Right lung (tissue), 5 donors: ENCODE results near the gene ZHX3. TPM values are rescaled to one million over a fixed set of nuclear protein-coding genes. Genes with fewer than 3 reads are reported as not detected.

ENCODE experiments used
- DNase-seq, 2 donors: peaks; one replicate each; pipeline ENCODE4 v3.0.0-alpha.2; 2013
- polyA plus RNA-seq, 5 donors: library from polyadenylated mRNA; unstranded; fragments of 120-200 nt; gene quantifications; one replicate each; pipeline versions ENCODE4 v1.2.1 to v1.2.3, GENCODE V29; 2013; ENCODE audit warnings: inconsistent platforms in 1 of 5, low replicate concordance in 1 of 5; ENCODE audit not compliant: insufficient read length in 5 of 5, insufficient read depth in 1 of 5

ZHX3 gene
- polyA plus RNA-seq, 5 donors = 8.5 to 11.0 (median 10.4) TPM

DNA sequence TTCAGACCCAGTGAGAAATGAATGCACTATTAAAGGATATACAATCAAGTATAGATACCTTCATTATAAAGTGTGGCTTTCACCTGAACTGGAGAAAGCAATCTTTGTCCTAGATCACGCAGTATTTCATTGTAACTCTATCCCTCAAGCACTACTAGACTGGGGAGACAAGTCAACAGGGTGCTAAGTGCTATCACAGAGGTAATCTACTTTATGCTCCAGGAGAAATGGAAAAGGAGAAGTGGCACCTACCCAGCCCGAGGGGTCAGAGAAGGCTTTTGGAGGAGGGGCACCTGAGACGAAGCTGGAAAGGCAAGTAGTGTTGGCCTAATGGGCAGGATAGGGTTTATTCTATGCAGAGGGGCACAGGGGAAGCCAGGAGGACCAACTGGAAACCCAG is 17.1 kb downstream of the ZHX3 start:
- no peak for DNase-seq

DNA sequence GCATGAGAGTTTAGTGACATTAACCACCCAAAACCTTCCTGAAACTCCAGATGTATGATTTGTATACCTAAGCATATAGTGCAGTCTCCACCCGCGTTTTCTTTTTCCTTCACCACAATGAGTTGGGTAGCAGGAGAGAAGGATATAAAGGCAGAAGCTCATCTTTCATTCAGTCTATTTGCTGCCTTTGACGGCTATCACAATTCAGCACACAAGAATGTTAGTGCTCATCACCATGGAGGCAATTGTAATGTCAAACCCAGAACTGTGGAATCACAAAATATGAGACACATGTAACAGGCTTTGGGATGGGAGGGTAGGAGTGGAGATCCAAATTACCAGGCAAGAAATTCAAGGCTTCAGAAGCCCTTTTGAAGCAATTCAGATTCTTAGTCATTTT is 17.6 kb downstream of the ZHX3 start:
- no peak for DNase-seq

DNA sequence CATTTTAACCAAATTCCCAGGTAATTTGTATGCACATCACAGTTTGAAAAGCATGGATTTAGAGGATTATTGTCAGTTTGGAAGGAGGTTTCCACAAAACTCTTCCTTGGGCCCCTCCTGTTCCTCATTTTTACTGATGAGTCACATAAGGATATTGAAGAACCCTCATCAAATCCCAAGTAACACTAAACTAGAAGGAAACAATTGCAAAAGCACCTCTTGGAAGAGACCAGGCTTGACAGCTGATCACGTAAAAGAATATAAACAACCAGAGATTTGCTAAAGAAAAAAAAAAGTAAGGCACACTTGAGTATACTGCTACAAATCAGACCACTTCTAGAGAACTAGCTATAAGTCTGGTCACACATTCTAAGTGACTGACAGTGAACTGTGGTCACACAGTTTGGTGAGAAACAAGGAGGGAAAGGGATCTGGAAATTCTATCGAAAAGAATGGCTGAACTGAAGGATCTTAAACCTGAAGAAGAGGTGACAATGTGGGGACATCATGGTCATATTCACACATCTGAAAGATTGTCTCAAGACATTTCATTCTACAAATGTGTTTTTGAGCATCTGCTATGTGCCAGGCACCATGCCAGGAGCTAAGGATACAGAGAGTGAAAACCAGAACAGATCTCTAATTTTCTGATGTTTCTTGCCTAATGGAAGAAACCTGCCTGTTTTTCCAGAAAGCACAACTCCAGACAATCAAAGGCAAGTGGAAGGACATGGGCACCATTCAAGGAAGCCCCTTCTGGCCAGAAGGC is 24.1 kb downstream of the ZHX3 start:
- no peak for DNase-seq

DNA sequence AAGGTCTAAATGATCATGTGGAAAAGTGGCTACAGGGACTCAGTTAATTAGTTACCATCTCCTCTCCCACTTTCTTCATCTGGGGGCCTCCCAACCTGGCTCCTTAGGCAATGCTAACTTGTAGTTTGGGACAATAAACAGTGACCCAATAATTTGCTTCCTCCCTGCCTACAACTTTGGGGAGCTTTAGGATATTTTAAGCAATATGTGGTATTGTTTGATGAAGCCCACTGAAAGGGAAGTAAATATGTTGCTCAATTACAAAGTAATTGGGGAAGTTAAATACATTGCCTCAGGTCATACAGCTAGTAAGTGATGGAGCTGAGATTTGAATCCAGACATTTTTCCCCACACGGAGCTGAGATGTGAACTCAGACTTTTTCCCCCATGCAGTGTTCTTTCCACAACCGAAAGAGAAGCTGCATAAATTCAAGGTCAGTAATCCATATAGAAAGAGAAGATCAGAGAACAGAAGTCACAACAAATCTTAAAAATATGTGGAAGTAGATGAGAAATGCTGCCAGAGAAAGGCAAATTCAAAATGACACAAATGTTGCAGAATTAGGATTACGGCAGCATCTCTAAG is 26.6 kb downstream of the ZHX3 start:
- DNase-seq = no peak

DNA sequence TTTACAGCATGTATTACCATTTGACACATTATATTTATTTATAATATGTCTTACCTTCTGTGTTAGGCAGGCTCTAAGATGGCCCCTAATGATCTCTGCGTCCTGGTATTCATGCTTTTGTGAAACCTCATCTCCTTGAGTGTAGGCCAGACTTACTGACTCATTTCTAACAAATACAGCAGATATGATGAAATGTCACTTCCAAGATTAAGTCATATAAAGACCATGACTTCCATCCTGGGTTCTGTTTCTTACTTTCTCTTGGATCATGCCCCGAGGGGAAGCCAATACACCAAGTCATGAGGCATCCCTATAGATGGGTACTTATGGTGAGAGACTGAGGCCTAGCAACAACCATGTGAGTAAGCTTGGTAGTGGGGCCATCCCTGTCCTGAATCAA is 30.2 kb downstream of the ZHX3 start:
- DNase-seq = no peak

DNA sequence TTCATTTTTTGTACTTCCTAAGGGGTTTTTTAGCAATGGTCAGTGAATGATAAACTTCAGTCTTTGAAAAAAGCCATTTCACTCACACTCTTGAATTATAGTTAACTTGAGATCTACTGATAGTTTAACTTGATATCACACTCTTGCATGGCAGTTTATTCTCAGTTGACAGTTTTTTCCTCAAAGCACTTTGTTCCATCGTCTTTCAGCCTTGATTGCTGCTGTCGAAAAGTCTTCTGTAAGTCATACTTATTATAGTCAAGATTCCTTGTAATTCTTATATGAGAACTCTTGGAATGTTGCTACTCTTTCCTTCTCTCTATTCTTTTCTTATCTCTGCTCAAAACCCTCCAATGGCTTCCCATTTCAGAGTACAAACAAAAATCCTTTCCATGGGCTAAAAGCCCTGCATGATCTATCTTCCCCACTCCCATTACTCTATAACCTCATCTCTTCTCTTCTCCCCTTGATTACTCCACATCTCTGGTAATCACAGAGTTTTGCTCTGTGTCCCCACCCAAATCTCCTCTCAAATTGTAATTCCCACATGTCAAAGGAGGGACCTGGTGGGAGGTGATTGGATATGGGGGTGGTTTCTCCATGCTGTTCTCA is 31.2 kb downstream of the ZHX3 start:
- no peak for DNase-seq

DNA sequence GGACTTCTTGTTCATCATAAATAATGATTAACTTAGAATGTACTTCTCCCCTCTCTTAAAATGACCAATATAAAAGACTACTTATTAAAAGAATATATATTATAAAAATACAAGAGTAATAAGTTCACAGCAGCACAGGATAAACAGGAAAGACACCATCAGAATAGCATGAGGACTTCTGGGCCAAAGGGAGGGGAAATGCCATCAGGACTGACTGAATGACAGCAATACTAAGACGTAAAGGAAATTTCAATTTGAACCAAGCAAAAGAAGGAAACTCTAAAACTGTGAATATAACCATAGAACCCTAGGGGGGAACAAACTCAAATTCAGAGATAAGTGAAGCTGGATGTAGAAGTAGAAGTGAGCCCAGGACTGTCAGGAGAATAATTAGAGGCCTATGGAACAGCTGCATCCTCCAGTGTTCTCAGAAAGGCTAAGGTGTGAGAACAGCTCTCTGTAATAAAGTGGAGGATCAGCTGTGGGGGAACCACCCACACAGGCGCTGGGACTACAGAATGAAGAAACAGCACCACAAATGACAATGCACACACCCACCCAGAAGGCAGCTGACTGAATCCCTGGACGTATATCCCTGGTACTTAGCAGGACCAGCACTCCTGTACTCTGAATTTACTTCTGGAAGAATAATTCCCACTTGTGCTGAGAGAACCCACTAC is 37.8 kb downstream of the ZHX3 start:
- DNase-seq = no peak

DNA sequence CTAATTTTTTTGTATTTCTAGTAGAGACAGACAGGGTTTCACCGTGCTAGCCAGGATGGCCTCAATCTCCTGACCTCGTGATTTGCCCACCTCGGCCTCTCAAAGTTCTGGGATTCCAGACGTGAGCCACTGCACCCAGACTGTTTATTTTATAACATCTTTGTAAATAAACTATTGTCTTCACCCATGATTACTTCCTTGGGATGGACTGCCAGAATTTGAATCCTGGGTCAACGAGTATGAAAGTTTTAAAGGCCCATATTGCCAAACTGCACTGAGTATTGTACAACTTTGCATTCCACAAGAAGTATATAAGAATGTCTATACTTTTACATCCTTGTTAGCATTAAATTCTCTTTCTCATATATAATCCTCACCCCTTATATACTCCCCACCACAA is 38.6 kb downstream of the ZHX3 start:
- DNase-seq = no peak

DNA sequence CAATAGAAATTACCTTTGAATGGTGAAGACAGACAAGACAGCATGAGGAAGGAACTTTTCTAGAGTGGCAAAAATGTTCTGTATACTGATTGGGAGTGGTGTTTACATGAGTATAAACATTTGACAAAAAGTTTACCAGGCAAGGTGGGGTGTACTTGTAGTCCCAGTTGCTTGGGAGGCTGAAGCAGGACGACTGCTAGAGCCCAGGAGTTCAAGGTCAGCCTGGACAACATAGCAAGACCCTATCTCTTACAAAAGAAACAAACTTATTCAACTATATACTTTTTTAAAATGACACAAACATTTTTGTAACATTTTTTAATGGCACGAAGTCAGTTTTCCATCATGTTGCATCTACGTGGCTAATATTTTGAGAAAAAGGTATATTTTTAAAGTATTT is 40.5 kb downstream of the ZHX3 start:
- DNase-seq = no peak

DNA sequence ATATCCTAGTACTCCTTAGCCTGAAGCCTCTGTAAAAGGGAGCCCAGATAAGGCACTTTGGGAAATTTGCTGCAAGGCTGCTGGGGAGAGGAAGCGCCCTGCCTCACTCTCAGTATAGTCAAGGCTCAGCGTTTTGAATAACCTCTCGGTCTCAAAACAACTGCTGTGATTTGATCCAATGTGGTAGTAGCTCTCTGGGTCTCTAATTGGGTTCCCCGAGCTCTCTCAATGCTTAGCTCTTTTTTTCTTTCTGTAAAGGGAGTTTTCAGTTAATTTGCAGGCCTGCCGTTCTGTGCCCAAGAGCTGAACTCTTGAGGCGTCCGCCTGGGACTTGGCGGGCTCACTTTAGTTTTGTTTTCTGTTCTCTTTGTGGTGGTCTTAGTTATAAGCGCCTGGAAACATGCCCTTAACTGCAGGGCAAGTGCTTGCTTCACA is 41.2 kb downstream of the ZHX3 start:
- DNase-seq = peak; percentile 41 to 57

DNA sequence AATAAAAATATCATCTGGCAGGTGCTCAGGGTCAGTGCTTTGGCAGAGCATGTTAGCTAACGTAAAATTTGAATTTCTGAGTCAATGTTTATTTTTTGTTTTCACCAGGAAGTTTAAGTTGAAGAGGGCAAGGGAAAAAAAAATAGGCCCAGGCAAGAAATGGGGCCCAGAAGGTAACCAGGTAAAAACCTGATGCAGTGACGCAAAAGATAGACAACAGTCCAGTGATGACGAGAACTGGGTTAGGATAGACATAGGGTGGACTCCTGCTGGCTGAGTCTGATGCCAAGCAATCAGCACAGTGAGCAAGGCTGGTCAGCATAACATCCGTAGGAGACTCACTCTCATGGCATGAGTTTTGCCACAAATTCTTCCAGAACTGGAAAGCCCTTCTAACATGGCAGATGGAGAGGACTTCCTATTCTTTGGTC is 42.2 kb downstream of the ZHX3 start:
- no peak for DNase-seq

DNA sequence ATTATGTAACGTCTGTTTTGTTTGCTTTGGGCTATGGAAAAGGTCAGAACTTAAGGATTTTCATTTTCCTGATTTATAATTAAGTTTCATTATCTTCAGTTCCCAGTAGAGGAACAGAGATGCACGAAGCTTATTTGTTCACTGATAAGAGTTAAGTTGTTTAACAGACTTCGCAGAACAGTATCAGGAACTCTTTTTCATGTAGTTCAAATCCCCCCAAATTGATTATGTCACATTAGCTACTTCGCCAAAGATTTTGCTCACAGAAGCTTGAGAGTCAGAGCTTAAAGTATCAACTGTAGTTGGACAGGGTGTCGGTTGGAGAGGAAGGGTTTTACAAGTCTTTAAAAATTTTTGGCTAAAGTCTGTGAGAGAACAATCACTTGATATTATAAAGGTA is 43.4 kb downstream of the ZHX3 start:
- DNase-seq = no peak

DNA sequence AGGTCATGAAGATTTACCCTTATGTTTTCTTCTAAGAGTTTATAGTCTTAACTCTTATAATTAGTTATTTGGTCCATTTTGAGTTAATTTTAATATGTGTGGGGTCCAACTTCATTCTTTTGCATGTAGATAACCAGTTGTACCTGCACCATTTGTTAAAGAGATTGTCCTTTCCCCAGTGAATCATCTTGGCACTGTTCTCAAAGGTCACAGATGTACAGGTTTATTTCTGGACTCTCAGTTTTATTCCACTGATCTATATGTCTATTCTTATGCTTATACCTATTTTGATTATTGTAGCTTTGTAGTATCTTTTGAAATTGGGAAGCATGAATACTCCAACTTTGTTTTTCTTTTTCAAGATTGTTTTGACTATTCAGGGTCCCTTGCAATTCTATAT is 44.1 kb downstream of the ZHX3 start:
- no peak for DNase-seq

DNA sequence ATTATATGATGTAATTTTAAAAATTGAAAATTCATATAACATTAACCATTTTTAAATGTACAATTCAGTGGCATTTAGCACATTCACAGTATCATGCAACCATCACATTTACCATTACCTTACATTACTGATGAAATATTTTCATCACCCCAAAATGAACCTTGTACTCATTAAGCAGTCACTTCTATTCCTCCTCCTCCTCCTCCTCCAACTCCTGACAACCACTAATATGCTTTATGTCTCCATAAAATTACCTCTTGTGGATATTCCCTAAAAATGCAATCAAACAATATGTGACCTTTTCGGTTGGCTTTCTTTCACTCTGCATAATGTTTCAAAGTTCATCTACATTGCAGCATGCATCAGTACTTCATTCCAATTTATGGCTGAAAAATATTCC is 45.2 kb downstream of the ZHX3 start:
- no peak for DNase-seq

DNA sequence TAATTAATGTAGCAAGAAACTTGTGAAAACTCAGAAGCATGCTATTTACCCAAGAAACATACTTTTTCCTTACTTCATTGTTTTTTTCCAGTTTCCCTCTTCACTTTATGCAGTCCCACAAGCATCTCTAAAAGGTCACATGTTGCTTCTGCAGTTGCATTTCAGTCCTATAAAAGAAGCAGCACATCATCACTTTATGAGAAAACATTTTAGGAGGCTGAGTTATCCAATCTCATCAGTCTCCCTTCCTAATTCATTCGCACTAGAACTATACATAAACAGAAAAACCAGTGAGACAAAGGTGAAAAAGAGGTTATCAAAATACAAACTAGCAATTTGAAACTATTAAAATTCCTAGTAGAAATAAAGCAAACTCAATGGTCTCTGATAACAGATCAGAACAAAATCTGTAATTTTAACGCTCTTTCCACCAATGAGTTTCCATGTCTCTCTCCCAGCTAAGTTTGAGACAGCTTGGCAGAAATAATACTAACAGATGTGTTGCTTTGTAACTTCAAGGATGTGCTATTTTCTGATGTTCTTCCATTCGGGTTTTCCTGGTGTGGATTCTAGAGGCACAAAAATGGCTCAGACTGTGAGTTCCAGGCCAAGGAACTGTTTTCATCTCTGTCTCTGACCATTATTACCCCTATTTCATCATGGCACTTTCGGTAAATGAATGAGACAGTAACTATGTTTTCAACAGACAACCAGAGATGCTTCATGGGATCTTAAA is 48.4 kb downstream of the ZHX3 start:
- DNase-seq = no peak

DNA sequence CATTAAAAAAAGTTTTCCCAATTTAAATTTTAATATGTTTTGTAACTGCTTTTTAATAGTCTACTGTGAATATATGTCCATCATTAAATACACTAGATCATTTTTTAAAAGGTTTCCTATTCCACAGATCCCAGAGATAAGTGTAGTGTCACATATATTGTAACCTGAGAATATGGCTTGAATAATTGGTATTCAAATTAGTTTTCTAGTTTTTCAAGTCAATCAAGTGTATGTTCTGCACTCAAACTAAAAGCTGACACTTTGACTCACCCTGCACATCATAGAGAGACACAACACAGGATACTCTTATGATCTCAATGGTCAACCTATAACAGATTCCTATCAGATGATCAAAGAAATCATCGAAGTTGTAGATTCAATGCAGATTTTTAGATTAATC is 49.1 kb downstream of the ZHX3 start:
- no peak for DNase-seq

DNA sequence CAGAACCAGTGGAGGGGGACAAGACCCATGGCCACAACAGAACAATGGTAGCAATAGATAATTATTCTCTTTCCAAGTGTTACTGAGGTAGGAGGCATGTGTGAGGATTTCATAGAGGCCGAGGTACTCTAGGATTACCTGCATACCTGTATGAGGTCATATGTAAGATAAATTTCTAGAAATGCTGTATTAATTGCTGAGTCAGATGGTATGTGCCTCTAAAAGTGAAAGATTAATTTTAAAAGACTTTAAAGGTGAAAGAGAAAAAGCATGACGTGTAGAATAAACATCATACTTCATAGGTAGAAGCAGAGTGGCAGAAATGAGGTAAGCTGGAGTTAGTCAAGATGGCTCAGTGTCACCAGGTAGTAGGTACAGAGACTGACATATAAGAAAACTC is 51.6 kb downstream of the ZHX3 start:
- no peak for DNase-seq

DNA sequence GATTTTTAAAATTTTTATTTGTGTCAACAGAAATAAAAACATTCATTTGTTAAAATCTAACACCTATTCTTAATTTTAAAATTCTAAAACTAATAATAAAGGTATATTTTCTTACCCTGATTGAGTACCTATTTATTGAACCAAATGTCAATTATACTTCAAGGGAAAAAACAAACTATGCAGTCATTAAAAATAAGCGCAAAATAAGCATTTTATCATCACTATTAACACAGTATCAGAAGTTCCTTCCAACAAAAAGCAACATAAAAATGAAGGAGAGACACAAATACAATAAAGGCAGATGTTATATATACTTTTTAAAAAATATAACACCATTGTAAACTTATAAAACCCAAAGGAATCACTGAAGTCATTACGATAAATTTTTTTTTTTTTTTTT is 52.7 kb downstream of the ZHX3 start:
- DNase-seq = no peak

DNA sequence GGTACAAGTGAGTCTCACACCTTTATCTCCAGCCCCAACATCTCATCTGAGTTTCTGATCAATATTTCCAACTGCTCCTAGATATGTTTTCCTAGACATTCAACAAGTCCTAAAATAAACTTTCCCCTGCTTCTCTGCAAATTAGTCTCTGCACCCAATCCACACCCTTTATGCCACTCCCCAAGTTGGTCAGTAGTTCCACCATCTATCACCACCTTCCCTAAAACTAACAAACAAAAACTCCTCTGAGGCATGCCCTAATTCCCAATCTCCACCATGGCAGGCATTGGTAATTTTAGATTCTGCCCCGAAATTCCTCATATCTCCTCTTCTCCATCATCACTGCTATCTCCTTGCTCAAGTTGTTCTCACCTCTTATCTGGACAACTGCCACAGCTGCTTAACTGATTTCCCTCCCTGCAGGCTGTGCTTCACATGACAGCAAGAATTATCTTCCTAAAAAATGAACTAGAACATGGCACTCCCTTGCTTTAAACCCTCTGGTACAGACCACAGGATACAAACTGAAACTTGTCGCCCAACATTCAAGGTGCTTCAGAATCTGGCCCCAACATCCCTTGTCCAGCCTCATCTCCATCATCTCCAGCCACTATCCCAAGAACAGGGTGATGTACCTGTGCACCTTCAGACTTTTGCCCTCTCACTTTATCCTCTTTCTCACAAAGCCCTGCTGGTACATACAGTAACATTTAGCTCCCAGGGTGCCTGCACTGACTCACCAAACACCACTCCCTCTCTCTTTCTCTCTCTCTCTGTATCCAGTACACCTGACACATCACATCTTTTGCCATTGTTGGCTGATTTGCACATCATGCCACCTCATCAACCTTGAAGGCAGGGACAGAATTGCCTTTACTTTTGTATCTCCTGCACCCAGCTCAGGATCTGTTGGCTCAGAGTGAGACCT is 55.5 kb downstream of the ZHX3 start:
- no peak for DNase-seq

DNA sequence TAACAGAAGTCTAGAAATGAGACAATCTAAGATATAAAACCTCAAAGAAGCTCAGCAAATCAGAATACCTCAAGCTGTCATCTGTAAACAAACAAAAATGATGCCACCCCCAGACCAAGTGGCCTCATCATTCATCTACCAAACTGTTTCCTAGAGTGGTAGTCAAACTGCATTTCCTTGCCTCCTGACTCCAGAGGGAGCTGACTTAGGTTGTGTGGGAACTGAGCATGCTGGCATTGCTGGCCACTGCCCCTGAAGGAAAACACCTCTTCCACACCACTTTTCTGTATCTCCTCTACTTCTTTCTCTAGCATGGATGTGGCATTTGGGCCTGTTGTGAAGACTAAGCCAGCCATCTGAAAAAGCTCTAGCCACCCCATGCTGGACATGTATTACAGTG is 56.3 kb downstream of the ZHX3 start:
- no peak for DNase-seq

DNA sequence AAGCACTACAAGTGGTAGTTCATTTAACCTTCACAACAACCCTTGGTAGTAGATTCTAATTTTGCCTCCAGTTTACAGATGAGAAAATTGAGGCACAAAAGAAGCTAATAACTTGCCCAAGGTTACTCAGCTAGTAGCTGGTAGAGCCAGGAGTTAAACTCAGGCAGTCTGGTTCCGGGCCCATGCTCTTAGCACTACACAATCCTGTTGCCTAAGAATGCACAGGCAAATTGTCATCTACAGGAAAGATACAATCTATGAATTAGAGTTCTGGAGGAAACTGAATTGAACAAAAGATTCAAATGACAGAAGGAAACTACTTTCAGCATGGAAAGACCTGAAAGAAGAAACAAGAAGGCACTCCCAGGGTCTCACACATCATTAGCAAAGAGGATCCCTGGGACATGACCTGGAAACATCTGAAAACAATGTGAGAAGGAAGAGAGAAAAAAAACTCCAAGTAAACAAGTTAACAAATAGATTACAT is 56.8 kb downstream of the ZHX3 start:
- DNase-seq = no peak
